SK-N-SH (cell line): ENCODE data around the gene GDF9. TPM values are rescaled to one million over a fixed set of nuclear protein-coding genes. Genes with fewer than 3 reads are reported as not detected.

ENCODE experiments used
- CTCF ChIA-PET: fragments of 300-600, 350-600 bp; formaldehyde crosslinking; extraction: SDS; loops from one replicate; lab custom pipeline; 2021; lab: Yijun Ruan, JAX
- POLR2A ChIA-PET: fragments of 350-600 bp; sonication (Branson Sonifier 250); formaldehyde crosslinking; extraction: SDS; loops from one replicate; lab custom pipeline; 2020; ENCODE audit warnings: antibody characterized with exemption, inconsistent platforms; lab: Yijun Ruan, JAX
- DNase-seq: peaks from one replicate; pipeline ENCODE4 v3.0.0; 2012
- H2AFZ ChIP-seq: fragments of 200-600 bp; sonication (generic); 2 replicates; pipeline ENCODE4 v1.8.1; 2016; ENCODE audit warnings: antibody characterized with exemption, mild to moderate bottlenecking, low read depth
- H3F3A ChIP-seq: fragments of 200-600 bp; sonication (generic); replicated peaks from 2 replicates; pipeline ENCODE3; 2016; ENCODE audit warnings: antibody characterized with exemption, mild to moderate bottlenecking; ENCODE audit not compliant: insufficient read depth
- H3K27ac ChIP-seq, 2 experiments: fragments of 200-500 bp in 1 of 2; fragments of 200-600 bp in 1 of 2; sonication (Bioruptor generic) in 1 of 2; sonication (generic), shearing (Covaris generic) in 1 of 2; 2 replicates each; pipeline versions ENCODE4 v1.5.1 to v1.6.1; 2014 to 2016; ENCODE audit warnings: low read depth in 2 of 2, inconsistent platforms in 1 of 2, low read length in 1 of 2, mild to moderate bottlenecking in 1 of 2, mixed read lengths in 1 of 2
- H3K27me3 ChIP-seq: fragments of 200-600 bp; sonication (generic), shearing (Covaris generic); 2 replicates; pipeline ENCODE4 v1.6.1; 2016; ENCODE audit warnings: mixed run types; ENCODE audit not compliant: insufficient read depth
- H3K36me3 ChIP-seq, 2 experiments: fragments of 200-500 bp in 1 of 2; fragments of 200-600 bp in 1 of 2; sonication (Bioruptor generic) in 1 of 2; sonication (generic) in 1 of 2; replicated peaks in 1 of 2; 2 replicates each; pipeline versions ENCODE3 to v1.5.1; 2014 to 2016; ENCODE audit warnings: low read length in 1 of 2, mild to moderate bottlenecking in 1 of 2; ENCODE audit not compliant: insufficient read depth in 2 of 2, control insufficient read depth in 1 of 2
- H3K4me1 ChIP-seq, 2 experiments: fragments of 200-500 bp in 1 of 2; fragments of 200-600 bp in 1 of 2; sonication (Bioruptor generic) in 1 of 2; sonication (generic), shearing (Covaris generic) in 1 of 2; 2 replicates each; pipeline versions ENCODE4 v1.5.1 to v1.6.1; 2014 to 2016; ENCODE audit warnings: low read depth in 1 of 2, low read length in 1 of 2, mixed run types in 1 of 2; ENCODE audit not compliant: insufficient read depth in 2 of 2, control insufficient read depth in 1 of 2
- H3K4me2 ChIP-seq: fragments of 200-600 bp; sonication (generic), shearing (Covaris generic); 2 replicates; pipeline ENCODE4 v1.6.1; 2017; ENCODE audit warnings: mixed run types
- H3K4me3 ChIP-seq, 2 experiments: fragments of 200-500 bp in 1 of 2; fragments of 200-600 bp in 1 of 2; sonication (Bioruptor generic) in 1 of 2; sonication (generic), shearing (Covaris generic) in 1 of 2; 2 replicates each; pipeline versions ENCODE4 v1.5.1 to v1.8.1; 2014 to 2016; ENCODE audit warnings: low read depth in 2 of 2, inconsistent platforms in 1 of 2, low read length in 1 of 2, mild to moderate bottlenecking in 1 of 2, mixed read lengths in 1 of 2, moderate library complexity in 1 of 2
- H3K79me2 ChIP-seq: fragments of 200-600 bp; sonication (generic); 2 replicates; pipeline ENCODE4 v1.8.1; 2017; ENCODE audit warnings: mild to moderate bottlenecking; ENCODE audit not compliant: insufficient read depth
- H3K9ac ChIP-seq: fragments of 200-600 bp; sonication (generic); 2 replicates; pipeline ENCODE4 v1.6.1; 2017; ENCODE audit warnings: mixed run types
- H3K9me2 ChIP-seq: fragments of 200-600 bp; sonication (generic); 2 replicates; pipeline ENCODE4 v1.6.1; 2017; ENCODE audit warnings: mixed run types
- H3K9me3 ChIP-seq: fragments of 200-600 bp; sonication (generic); 2 replicates; pipeline ENCODE4 v1.6.1; 2017; ENCODE audit warnings: mixed run types, mild to moderate bottlenecking, moderate library complexity
- H4K20me1 ChIP-seq: fragments of 200-600 bp; sonication (generic); 2 replicates; pipeline ENCODE4 v1.6.1; 2017; ENCODE audit warnings: mild to moderate bottlenecking, mixed run types; ENCODE audit not compliant: insufficient read depth
- CHD2 ChIP-seq: fragments of 150-350 bp; IDR thresholded peaks from 2 replicates; pipeline ENCODE4 v1.6.1; 2018; ENCODE audit warnings: low read length; ENCODE audit not compliant: partially characterized antibody
- CTCF ChIP-seq: fragments of 200-600 bp; sonication (generic); IDR thresholded peaks from 2 replicates; pipeline ENCODE4 v1.6.1; 2017; ENCODE audit warnings: antibody characterized with exemption, mild to moderate bottlenecking, moderate library complexity
- ELF1 ChIP-seq: IDR thresholded peaks from 2 replicates; pipeline ENCODE4 v1.4.0; 2012
- FOXM1 ChIP-seq: IDR thresholded peaks from 2 replicates; pipeline ENCODE4 v1.4.0; 2012; ENCODE audit warnings: low read depth, mild to moderate bottlenecking
- GABPA ChIP-seq: IDR thresholded peaks from 2 replicates; pipeline ENCODE4 v1.4.0; 2012; ENCODE audit warnings: low read depth, mild to moderate bottlenecking
- GATA2 ChIP-seq: sonication (generic); formaldehyde crosslinking; IDR thresholded peaks from 2 replicates; pipeline ENCODE4 v1.5.0; 2020; ENCODE audit warnings: mild to moderate bottlenecking, missing genetic modification reagents
- IRF3 ChIP-seq: fragments of 150-350 bp; IDR thresholded peaks from 2 replicates; pipeline ENCODE4 v1.6.1; 2016; ENCODE audit warnings: mild to moderate bottlenecking, low read depth, low read length
- MAX ChIP-seq: IDR thresholded peaks from 2 replicates; pipeline ENCODE4 v1.4.0; 2012; ENCODE audit warnings: low read depth
- MEF2A ChIP-seq: IDR thresholded peaks from 2 replicates; pipeline ENCODE4 v1.4.0; 2012; ENCODE audit warnings: low read depth, borderline replicate concordance
- MXI1 ChIP-seq: IDR thresholded peaks from 2 replicates; pipeline ENCODE4 v1.6.1; 2012; ENCODE audit warnings: mild to moderate bottlenecking, low read depth, low read length, improper control_type of control experiment
- NFIC ChIP-seq: IDR thresholded peaks from 2 replicates; pipeline ENCODE4 v1.4.0; 2012; ENCODE audit warnings: borderline replicate concordance
- POLR2AphosphoS5 ChIP-seq: IDR thresholded peaks from 2 replicates; pipeline ENCODE4 v1.6.1; 2012; ENCODE audit warnings: low read depth, low read length
- RCOR1 ChIP-seq: fragments of 150-350 bp; IDR thresholded peaks from 2 replicates; pipeline ENCODE4 v1.6.1; 2017; ENCODE audit warnings: antibody characterized with exemption, low read length
- SMC3 ChIP-seq: IDR thresholded peaks from 2 replicates; pipeline ENCODE4 v1.6.1; 2012; ENCODE audit warnings: low read depth, low read length, improper control_type of control experiment
- TAF1 ChIP-seq: IDR thresholded peaks from 2 replicates; pipeline ENCODE4 v1.6.1; 2012; ENCODE audit warnings: low read depth, mild to moderate bottlenecking, low read length, moderate library complexity, borderline replicate concordance
- TCF12 ChIP-seq: IDR thresholded peaks from 2 replicates; pipeline ENCODE4 v1.4.0; 2012
- USF1 ChIP-seq: IDR thresholded peaks from 2 replicates; pipeline ENCODE4 v1.4.0; 2012; ENCODE audit warnings: low read depth, borderline replicate concordance
- USF2 ChIP-seq: fragments of 150-350 bp; IDR thresholded peaks from 2 replicates; pipeline ENCODE4 v1.6.1; 2017; ENCODE audit warnings: antibody characterized with exemption, low read length, low read depth, borderline replicate concordance
- YY1 ChIP-seq: IDR thresholded peaks from 2 replicates; pipeline ENCODE4 v1.4.0; 2012; ENCODE audit warnings: low read depth, mild to moderate bottlenecking
- ZBTB33 ChIP-seq: IDR thresholded peaks from 2 replicates; pipeline ENCODE4 v1.4.0; 2012; ENCODE audit warnings: low read depth, borderline replicate concordance
- WGBS: methylation state at CpG from one replicate; pipeline ENCODE4 v1.1.6; 2017; ENCODE audit warnings: low lambda C conversion rate; 5-methylcytosine and 5-hydroxymethylcytosine counted together
- polyA plus RNA-seq, 3 experiments: library from polyadenylated mRNA; depleted of rRNA; stranded (reverse); fragments of >200 nt; gene quantifications; 2 replicates each; pipeline ENCODE4 v1.2.3, GENCODE V29; 2012

The GDF9 gene
- polyA plus RNA-seq, 1 of the 3 experiments (the other 2 are of a cell fraction), result 0.82 TPM

- Histone ChIP-seq H3K9me2 (no peaks in the 10 kb centered on the region), H3K9ac (no peak overlapping the region), H3K79me2 (no peaks in the 10 kb centered on the region), H3F3A (peaks cover 5% of the 10 kb centered on the region), H3K27ac (no peak overlapping the region), H3K36me3 (no peaks in the 10 kb centered on the region), H4K20me1 (no peaks in the 10 kb centered on the region), H3K4me2 (no peak overlapping the region), H3K4me1 (no peaks in the 10 kb centered on the region), H3K9me3 (no peaks in the 10 kb centered on the region), H3K27me3 (no peaks in the 10 kb centered on the region), H3K4me3 (no peak overlapping the region)
- no peak for DNase-seq
- POLR2A ChIA-PET, result no interaction called here
- TF ChIP-seq GATA2 (no peak), TAF1 (no peak), SMC3 (no peak), CTCF (no peak), RCOR1 (no peak), USF1 (no peak), MAX (no peak), GABPA (no peak), POLR2AphosphoS5 (no peak), FOXM1 (no peak), MXI1 (no peak)
- TF ChIP-seq, all 33 proteins: peak for 0
- no peak overlapping the region for H2AFZ ChIP-seq
- 88% methylated on average over 3 of the region's 3 CpGs for WGBS
- CTCF ChIA-PET, result interaction anchor here (0.8 to 0.9 kb wide), 2 partner anchors 8 to 116 kb away, joined by 3 to 4 read pairs; no protein-coding TSS in a partner anchor
These were observed 12.9 kb downstream of the GDF9 start for GRCh38 chr5:132853323-132853722.

- no peaks in the 10 kb centered on the region for H3K9me2 ChIP-seq
- H2AFZ ChIP-seq, result no peak overlapping the region
- no peaks in the 10 kb centered on the region for H4K20me1 ChIP-seq
- peaks cover 5% of the 10 kb centered on the region for H3F3A ChIP-seq
- CTCF ChIA-PET, result interaction anchor here (1.0 kb wide), 1 partner anchor 11 kb away, joined by 3 read pairs; no protein-coding TSS in a partner anchor
- H3K9ac ChIP-seq, result no peak overlapping the region
- H3K27ac ChIP-seq, result no peak overlapping the region
- H3K4me1 ChIP-seq, result no peaks in the 10 kb centered on the region
- H3K4me3 ChIP-seq, result no peak overlapping the region
- H3K27me3 ChIP-seq, result no peaks in the 10 kb centered on the region
- POLR2A ChIA-PET, result no interaction called here
- no peaks in the 10 kb centered on the region for H3K79me2 ChIP-seq
- no peaks in the 10 kb centered on the region for H3K9me3 ChIP-seq
- H3K4me2 ChIP-seq, result no peak overlapping the region
- WGBS, result 61% methylated on average over 2 of the region's 2 CpGs
- no peaks in the 10 kb centered on the region for H3K36me3 ChIP-seq
- no peak for DNase-seq
- TF ChIP-seq SMC3 (no peak), NFIC (no peak), MXI1 (no peak), ELF1 (no peak), CHD2 (no peak), IRF3 (no peak), ZBTB33 (no peak), USF1 (no peak), TCF12 (no peak), TAF1 (no peak), USF2 (no peak), YY1 (no peak), MEF2A (no peak)
These were observed 16.2 kb downstream of the GDF9 start for GRCh38 chr5:132850066-132850465.
